Fibroblast of lung (primary cell): Measurements from ENCODE around the gene PRKAG3. TPM values are rescaled to one million over a fixed set of nuclear protein-coding genes. Genes with fewer than 3 reads are reported as not detected.

Source experiments
- DNase-seq, 2 donors: peaks; one replicate each; pipeline versions ENCODE4 v3.0.0 to v3.0.0-alpha.2; 2010; ENCODE audit warnings: low read depth in 2 of 2
- H2AFZ ChIP-seq: 2 replicates; pipeline ENCODE4 v1.5.1; 2012; ENCODE audit warnings: low read length, control low read depth, inconsistent platforms
- H3K27ac ChIP-seq: 2 replicates; pipeline ENCODE4 v1.5.1; 2011; ENCODE audit warnings: low read length, control low read depth; ENCODE audit not compliant: insufficient read depth
- H3K27me3 ChIP-seq: 2 replicates; pipeline ENCODE4 v1.5.1; 2011; ENCODE audit warnings: mild to moderate bottlenecking, low read length; ENCODE audit not compliant: control insufficient read depth, insufficient read depth
- H3K36me3 ChIP-seq: 2 replicates; pipeline ENCODE4 v1.5.1; 2011; ENCODE audit warnings: low read length; ENCODE audit not compliant: control insufficient read depth, insufficient read depth
- H3K4me1 ChIP-seq: 2 replicates; pipeline ENCODE4 v1.5.1; 2011; ENCODE audit warnings: low read length; ENCODE audit not compliant: control insufficient read depth, insufficient read depth; ENCODE audit errors: extremely low read depth
- H3K4me2 ChIP-seq: 2 replicates; pipeline ENCODE4 v1.5.1; 2011; ENCODE audit warnings: low read length, control low read depth; ENCODE audit not compliant: insufficient read depth; ENCODE audit errors: extremely low read depth
- H3K4me3 ChIP-seq, 4 experiments: fragments of 200-600 bp in 1 of 4; sonication (generic) in 1 of 4; replicated peaks in 1 of 4; 2 replicates each; pipeline ENCODE4 v1.5.1; 2011 to 2016; ENCODE audit warnings: low read length in 4 of 4, low read depth in 3 of 4, mild to moderate bottlenecking in 3 of 4, control low read depth in 2 of 4, inconsistent platforms in 1 of 4, mixed read lengths in 1 of 4; ENCODE audit not compliant: insufficient read depth in 1 of 4; ENCODE audit errors: control extremely low read depth in 1 of 4
- H3K79me2 ChIP-seq: 2 replicates; pipeline ENCODE4 v1.5.1; 2012; ENCODE audit warnings: mild to moderate bottlenecking, low read length, inconsistent platforms; ENCODE audit not compliant: control insufficient read depth, insufficient read depth
- H3K9ac ChIP-seq: 2 replicates; pipeline ENCODE4 v1.5.1; 2011; ENCODE audit warnings: mild to moderate bottlenecking, low read length, control low read depth; ENCODE audit not compliant: insufficient read depth
- H3K9me3 ChIP-seq: 2 replicates; pipeline ENCODE4 v1.5.1; 2012; ENCODE audit warnings: low read depth, low read length; ENCODE audit not compliant: control insufficient read depth, insufficient read depth
- H4K20me1 ChIP-seq: 2 replicates; pipeline ENCODE4 v1.5.1; 2011; ENCODE audit warnings: low read length; ENCODE audit not compliant: control insufficient read depth, insufficient read depth; ENCODE audit errors: extremely low read depth
- EZH2 ChIP-seq: IDR thresholded peaks from 2 replicates; pipeline ENCODE4 v1.5.1; 2012; ENCODE audit warnings: low read length, control low read depth, mild to moderate bottlenecking; ENCODE audit errors: missing control alignments
- polyA plus RNA-seq, 2 donors: library from polyadenylated mRNA; depleted of rRNA in 1 of 2; stranded (reverse) in 1 of 2; unstranded in 1 of 2; fragments of >200 nt; gene quantifications; 2 replicates each; pipeline ENCODE4 v1.2.1, GENCODE V29; 2011 to 2012; ENCODE audit warnings: missing spikeins in 1 of 2
- total RNA-seq: library from RNA; depleted of rRNA; stranded (reverse); fragments of >200 nt; gene quantifications from 2 replicates; pipeline ENCODE4 v1.2.1, GENCODE V29; 2014
- TF ChIP-seq, protein P1 (sequence below), 2 donors: IDR thresholded peaks in 1 of 2; conservative IDR thresholded peaks in 1 of 2; 1 replicate in 1 of 2; 2 replicates in 1 of 2; pipeline ENCODE4 v1.5.1; 2011 to 2012; ENCODE audit warnings: low read length in 2 of 2, control low read depth in 1 of 2, inconsistent platforms in 1 of 2, low read depth in 1 of 2, mild to moderate bottlenecking in 1 of 2

Gene PRKAG3
- total and polyA plus RNA-seq, 2 donors (not counting 1 experiment from before 2014, with no cell fraction given) = 0.33 TPM; not detected in 1

DNA sequence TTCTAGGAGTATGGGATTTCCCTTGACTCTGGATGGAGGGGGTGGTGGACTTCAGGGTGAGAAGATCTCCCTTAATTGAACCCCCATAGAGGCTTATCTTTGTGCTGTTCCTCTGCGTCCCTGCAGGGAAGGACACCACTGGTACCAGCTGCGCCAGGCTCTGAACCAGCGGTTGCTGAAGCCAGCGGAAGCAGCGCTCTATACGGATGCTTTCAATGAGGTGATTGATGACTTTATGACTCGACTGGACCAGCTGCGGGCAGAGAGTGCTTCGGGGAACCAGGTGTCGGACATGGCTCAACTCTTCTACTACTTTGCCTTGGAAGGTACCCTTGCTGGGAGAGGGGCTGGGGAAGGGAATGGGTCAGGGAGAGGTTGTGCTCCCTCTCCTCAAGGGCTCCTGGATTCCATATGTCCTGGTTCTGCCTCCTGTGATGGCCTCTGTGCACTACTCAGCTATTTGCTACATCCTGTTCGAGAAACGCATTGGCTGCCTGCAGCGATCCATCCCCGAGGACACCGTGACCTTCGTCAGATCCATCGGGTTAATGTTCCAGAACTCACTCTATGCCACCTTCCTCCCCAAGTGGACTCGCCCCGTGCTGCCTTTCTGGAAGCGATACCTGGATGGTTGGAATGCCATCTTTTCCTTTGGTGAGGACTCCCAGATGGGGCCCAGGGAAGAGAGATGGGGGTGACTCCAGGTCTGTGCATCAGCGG is 19.3 kb downstream of the PRKAG3 start:
- DNase-seq = no peak
- no peaks in the 10 kb centered on the region for H3K27me3 ChIP-seq
- H3K79me2 ChIP-seq = no peaks in the 10 kb centered on the region
- H2AFZ ChIP-seq = no peak overlapping the region
- no peaks in the 10 kb centered on the region for H3K36me3 ChIP-seq
- TF ChIP-seq, protein P1, sequence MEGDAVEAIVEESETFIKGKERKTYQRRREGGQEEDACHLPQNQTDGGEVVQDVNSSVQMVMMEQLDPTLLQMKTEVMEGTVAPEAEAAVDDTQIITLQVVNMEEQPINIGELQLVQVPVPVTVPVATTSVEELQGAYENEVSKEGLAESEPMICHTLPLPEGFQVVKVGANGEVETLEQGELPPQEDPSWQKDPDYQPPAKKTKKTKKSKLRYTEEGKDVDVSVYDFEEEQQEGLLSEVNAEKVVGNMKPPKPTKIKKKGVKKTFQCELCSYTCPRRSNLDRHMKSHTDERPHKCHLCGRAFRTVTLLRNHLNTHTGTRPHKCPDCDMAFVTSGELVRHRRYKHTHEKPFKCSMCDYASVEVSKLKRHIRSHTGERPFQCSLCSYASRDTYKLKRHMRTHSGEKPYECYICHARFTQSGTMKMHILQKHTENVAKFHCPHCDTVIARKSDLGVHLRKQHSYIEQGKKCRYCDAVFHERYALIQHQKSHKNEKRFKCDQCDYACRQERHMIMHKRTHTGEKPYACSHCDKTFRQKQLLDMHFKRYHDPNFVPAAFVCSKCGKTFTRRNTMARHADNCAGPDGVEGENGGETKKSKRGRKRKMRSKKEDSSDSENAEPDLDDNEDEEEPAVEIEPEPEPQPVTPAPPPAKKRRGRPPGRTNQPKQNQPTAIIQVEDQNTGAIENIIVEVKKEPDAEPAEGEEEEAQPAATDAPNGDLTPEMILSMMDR (conservative IDR thresholded peaks at IDR 0.05 in 1 of 2, IDR thresholded peaks at IDR 0.05 in 1 of 2; ENCODE audit: low read depth in 1 of 2, low read length in 2 of 2) = no peak
- H3K9ac ChIP-seq = no peak overlapping the region
- no peak overlapping the region for H3K4me2 ChIP-seq
- no peak overlapping the region for H3K27ac ChIP-seq
- no peaks in the 10 kb centered on the region for H3K4me1 ChIP-seq
- no peaks in the 10 kb centered on the region for H3K9me3 ChIP-seq
- H3K4me3 ChIP-seq = no peak overlapping the region
- H4K20me1 ChIP-seq = no peaks in the 10 kb centered on the region

DNA sequence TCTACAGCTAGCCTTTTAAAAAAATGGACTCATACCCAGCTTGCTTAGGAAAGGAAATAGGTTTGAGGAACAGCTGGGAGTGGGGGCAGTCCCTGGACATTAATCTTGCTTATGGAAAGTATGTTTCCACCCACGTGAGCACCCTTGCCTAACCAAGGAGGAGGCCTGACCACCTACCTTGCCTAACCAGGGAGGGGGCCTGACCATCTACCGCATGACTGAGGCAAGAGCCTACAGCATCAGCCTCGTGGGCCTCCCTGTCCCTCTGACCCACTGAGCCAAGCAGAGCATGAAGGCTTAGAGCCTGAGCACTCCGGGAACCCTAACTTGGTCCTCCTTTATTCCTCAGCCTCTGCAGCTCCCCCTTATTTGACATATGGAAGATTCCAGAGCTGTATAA is 20.2 kb downstream of the PRKAG3 start:
- peak; percentile 10 to 15 for DNase-seq

DNA sequence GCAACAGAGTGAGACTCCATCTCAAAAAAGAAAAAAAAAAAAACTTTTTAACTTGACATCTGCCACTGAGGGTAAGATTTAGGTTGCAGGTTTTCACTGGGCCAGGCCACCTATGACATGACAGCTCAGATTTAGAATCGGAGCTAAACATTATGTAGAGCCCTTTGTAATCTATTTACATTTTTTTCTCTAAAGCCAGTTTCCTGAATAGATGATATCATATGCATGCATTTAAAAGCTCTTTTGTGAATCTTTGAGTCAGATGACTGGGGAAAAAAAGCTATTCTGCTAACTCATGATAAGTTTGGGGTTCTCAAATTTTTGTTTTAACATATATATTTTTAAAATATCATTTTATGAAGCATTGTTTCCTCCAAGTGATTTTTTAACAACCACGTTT is 21.3 kb downstream of the PRKAG3 start:
- H3K27me3 ChIP-seq = no peaks in the 10 kb centered on the region
- peaks cover 3% of the 10 kb centered on the region for H3K4me1 ChIP-seq
- H3K9me3 ChIP-seq = no peaks in the 10 kb centered on the region
- no peak overlapping the region for H2AFZ ChIP-seq
- no peak for DNase-seq
- no peak overlapping the region for H3K4me2 ChIP-seq
- no peak overlapping the region for H3K4me3 ChIP-seq
- no peaks in the 10 kb centered on the region for H3K36me3 ChIP-seq
- no peak overlapping the region for H3K27ac ChIP-seq
- no peaks in the 10 kb centered on the region for H3K79me2 ChIP-seq
- H3K9ac ChIP-seq = no peak overlapping the region
- TF ChIP-seq, protein P1 (conservative IDR thresholded peaks at IDR 0.05 in 1 of 2, IDR thresholded peaks at IDR 0.05 in 1 of 2; ENCODE audit: low read depth in 1 of 2, low read length in 2 of 2) = no peak
- TF ChIP-seq EZH2 = no peak
- no peaks in the 10 kb centered on the region for H4K20me1 ChIP-seq

More for the DNA sequence above, 20.2 kb downstream of the PRKAG3 start:
- H3K36me3 ChIP-seq = no peaks in the 10 kb centered on the region
- H3K27me3 ChIP-seq = no peaks in the 10 kb centered on the region
- H3K79me2 ChIP-seq = no peaks in the 10 kb centered on the region
- no peak overlapping the region for H3K4me3 ChIP-seq
- H3K27ac ChIP-seq = no peak overlapping the region
- no peaks in the 10 kb centered on the region for H3K9me3 ChIP-seq
- TF ChIP-seq EZH2 = no peak
- TF ChIP-seq, protein P1 (conservative IDR thresholded peaks at IDR 0.05 in 1 of 2, IDR thresholded peaks at IDR 0.05 in 1 of 2; ENCODE audit: low read depth in 1 of 2, low read length in 2 of 2) = no peak
- H4K20me1 ChIP-seq = no peaks in the 10 kb centered on the region
- no peak overlapping the region for H3K4me2 ChIP-seq
- H3K4me1 ChIP-seq = peaks cover 3% of the 10 kb centered on the region
- H2AFZ ChIP-seq = no peak overlapping the region
- H3K9ac ChIP-seq = no peak overlapping the region
